DND-41 (cell line): ENCODE results near the gene PLK2.

ENCODE experiments used
- ATAC-seq: fragments of 200-7000 bp; cut with Tn5 transposase; 3 replicates; pipeline ENCODE4 v1.9.1; 2021; ENCODE audit warnings: low read depth; ENCODE audit not compliant: insufficient read depth
- DNase-seq: peaks from one replicate; pipeline ENCODE4 v3.0.0-alpha.2; 2020
- H2AFZ ChIP-seq: 2 replicates; pipeline ENCODE4 v1.6.0; 2012; ENCODE audit warnings: low read depth, low read length
- H3K27ac ChIP-seq: 2 replicates; pipeline ENCODE4 v1.5.1; 2012; ENCODE audit warnings: low read length, inconsistent platforms
- H3K27me3 ChIP-seq: fragments of 200-600 bp; sonication (generic); 2 replicates; pipeline ENCODE4 v1.6.0; 2012; ENCODE audit warnings: low read length, mild to moderate bottlenecking, inconsistent platforms; ENCODE audit not compliant: insufficient read depth, poor library complexity
- H3K36me3 ChIP-seq: 2 replicates; pipeline ENCODE4 v1.5.1; 2012; ENCODE audit warnings: low read length, inconsistent platforms; ENCODE audit not compliant: insufficient read depth
- H3K4me1 ChIP-seq: 2 replicates; pipeline ENCODE4 v1.5.1; 2012; ENCODE audit warnings: mild to moderate bottlenecking, low read length; ENCODE audit not compliant: insufficient read depth
- H3K4me2 ChIP-seq: 2 replicates; pipeline ENCODE4 v1.6.0; 2012; ENCODE audit warnings: mild to moderate bottlenecking, moderate library complexity, low read length, inconsistent platforms; ENCODE audit not compliant: insufficient read depth
- H3K4me3 ChIP-seq, 2 experiments: fragments of 200-600 bp in 1 of 2; shearing (Covaris generic) in 1 of 2; 2 replicates each; pipeline ENCODE4 v1.5.1; 2012 to 2016; ENCODE audit warnings: inconsistent platforms in 2 of 2, low read length in 2 of 2, mild to moderate bottlenecking in 2 of 2, low read depth in 1 of 2, moderate library complexity in 1 of 2
- H3K79me2 ChIP-seq: 2 replicates; pipeline ENCODE4 v1.6.0; 2012; ENCODE audit warnings: low read length, inconsistent platforms; ENCODE audit not compliant: insufficient read depth
- H3K9ac ChIP-seq: 2 replicates; pipeline ENCODE4 v1.6.0; 2012; ENCODE audit warnings: low read depth, mild to moderate bottlenecking, inconsistent platforms, low read length, moderate library complexity
- H3K9me3 ChIP-seq: 2 replicates; pipeline ENCODE4 v1.5.1; 2012; ENCODE audit warnings: low read length, moderate library complexity, mild to moderate bottlenecking, inconsistent platforms; ENCODE audit not compliant: insufficient read depth, severe bottlenecking
- H4K20me1 ChIP-seq: 2 replicates; pipeline ENCODE4 v1.6.0; 2012; ENCODE audit warnings: low read length; ENCODE audit not compliant: insufficient read depth
- CTCF ChIP-seq: IDR thresholded peaks from 2 replicates; pipeline ENCODE4 v1.5.1; 2012; ENCODE audit warnings: borderline replicate concordance, low read length, moderate library complexity, mild to moderate bottlenecking; ENCODE audit not compliant: poor library complexity, severe bottlenecking; ENCODE audit errors: extremely low read depth
- EZH2 ChIP-seq: IDR thresholded peaks from 3 replicates; pipeline ENCODE4 v1.6.1; 2012; ENCODE audit warnings: borderline replicate concordance, low read depth, mild to moderate bottlenecking, moderate library complexity, low read length, inconsistent platforms; ENCODE audit not compliant: severe bottlenecking

The PLK2 gene

GRCh38 chr5:58501778-58502417 is 42.0 kb upstream of the PLK2 start:
- DNase-seq, result no peak
- H3K9ac ChIP-seq, result no peak overlapping the region
- no peaks in the 10 kb centered on the region for H3K9me3 ChIP-seq
- ATAC-seq, result no peak
- no peaks in the 10 kb centered on the region for H4K20me1 ChIP-seq
- H3K36me3 ChIP-seq, result no peaks in the 10 kb centered on the region
- H3K27me3 ChIP-seq, result no peaks in the 10 kb centered on the region
- H3K4me1 ChIP-seq, result no peaks in the 10 kb centered on the region
- no peak overlapping the region for H3K4me3 ChIP-seq
- H3K27ac ChIP-seq, result no peak overlapping the region
- H3K79me2 ChIP-seq, result no peaks in the 10 kb centered on the region
- no peak overlapping the region for H2AFZ ChIP-seq
- no peak overlapping the region for H3K4me2 ChIP-seq
- TF ChIP-seq EZH2 (no peak), CTCF (no peak)

GRCh38 chr5:58499941-58500340 is 40.1 kb upstream of the PLK2 start:
- no peaks in the 10 kb centered on the region for H3K27me3 ChIP-seq
- no peaks in the 10 kb centered on the region for H4K20me1 ChIP-seq
- no peak for DNase-seq
- H3K79me2 ChIP-seq, result no peaks in the 10 kb centered on the region
- no peak overlapping the region for H3K4me2 ChIP-seq
- H3K4me3 ChIP-seq, result no peak overlapping the region
- no peak overlapping the region for H3K27ac ChIP-seq
- ATAC-seq, result no peak
- H3K4me1 ChIP-seq, result no peaks in the 10 kb centered on the region
- no peaks in the 10 kb centered on the region for H3K36me3 ChIP-seq
- H2AFZ ChIP-seq, result no peak overlapping the region
- no peaks in the 10 kb centered on the region for H3K9me3 ChIP-seq
- H3K9ac ChIP-seq, result no peak overlapping the region
- TF ChIP-seq CTCF (no peak), EZH2 (no peak)

GRCh38 chr5:58499231-58499630 is 39.3 kb upstream of the PLK2 start:
- H3K4me1 ChIP-seq, result no peaks in the 10 kb centered on the region
- H3K9me3 ChIP-seq, result no peaks in the 10 kb centered on the region
- no peak overlapping the region for H2AFZ ChIP-seq
- no peaks in the 10 kb centered on the region for H4K20me1 ChIP-seq
- DNase-seq (no peak), ATAC-seq (no peak)
- H3K27ac ChIP-seq, result no peak overlapping the region
- no peak for TF ChIP-seq CTCF
- no peaks in the 10 kb centered on the region for H3K27me3 ChIP-seq
- no peaks in the 10 kb centered on the region for H3K79me2 ChIP-seq
- no peak overlapping the region for H3K9ac ChIP-seq
- H3K4me3 ChIP-seq, result no peak overlapping the region
- H3K36me3 ChIP-seq, result no peaks in the 10 kb centered on the region
- H3K4me2 ChIP-seq, result no peak overlapping the region
